Colon (tissue), 2 donors: ENCODE data around the gene TUBB4B.

Experiments
- FAIRE-seq: peaks from 2 replicates; lab custom pipeline; 2012; peaks lifted over from hg19 to GRCh38; lab: Jason Lieb, UNC
- donor health status: control.
- donor health status: control.

Gene TUBB4B

DNA sequence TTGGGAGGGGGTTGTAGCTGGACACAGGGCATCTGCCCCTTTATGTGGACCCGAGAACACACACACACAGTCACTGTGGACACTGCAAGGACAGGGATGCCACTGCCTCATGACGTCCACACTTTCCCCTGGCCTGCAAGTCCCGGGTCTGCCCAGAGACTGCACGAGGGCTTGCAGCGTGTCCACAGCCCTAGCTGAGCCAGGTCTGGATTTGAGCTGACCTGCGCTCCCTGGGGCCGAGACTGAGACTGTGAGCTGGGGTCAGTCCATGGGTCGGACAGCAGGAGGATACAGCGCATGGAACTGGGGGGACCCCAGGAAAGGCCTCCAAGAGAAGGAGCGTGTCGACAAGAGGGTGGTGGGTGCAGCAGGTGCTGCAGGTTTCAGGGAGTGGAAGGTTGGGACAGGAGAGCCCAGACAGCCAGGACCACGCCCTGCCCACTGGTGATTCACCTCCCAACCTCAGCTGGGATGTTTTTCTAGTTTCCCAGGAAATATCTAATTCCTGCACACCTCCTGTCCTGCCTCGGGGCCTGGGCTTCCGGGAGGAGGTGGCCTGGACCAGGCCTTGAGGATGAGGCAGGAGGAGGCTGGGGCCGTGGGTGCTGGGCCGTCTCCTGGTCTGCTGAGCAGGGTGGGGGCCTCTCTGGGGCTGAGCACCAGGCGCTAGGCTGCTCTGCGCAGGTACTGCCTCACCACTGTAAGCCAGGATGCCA, 14.6 kb upstream of the TUBB4B start:
- FAIRE-seq: no peak

DNA sequence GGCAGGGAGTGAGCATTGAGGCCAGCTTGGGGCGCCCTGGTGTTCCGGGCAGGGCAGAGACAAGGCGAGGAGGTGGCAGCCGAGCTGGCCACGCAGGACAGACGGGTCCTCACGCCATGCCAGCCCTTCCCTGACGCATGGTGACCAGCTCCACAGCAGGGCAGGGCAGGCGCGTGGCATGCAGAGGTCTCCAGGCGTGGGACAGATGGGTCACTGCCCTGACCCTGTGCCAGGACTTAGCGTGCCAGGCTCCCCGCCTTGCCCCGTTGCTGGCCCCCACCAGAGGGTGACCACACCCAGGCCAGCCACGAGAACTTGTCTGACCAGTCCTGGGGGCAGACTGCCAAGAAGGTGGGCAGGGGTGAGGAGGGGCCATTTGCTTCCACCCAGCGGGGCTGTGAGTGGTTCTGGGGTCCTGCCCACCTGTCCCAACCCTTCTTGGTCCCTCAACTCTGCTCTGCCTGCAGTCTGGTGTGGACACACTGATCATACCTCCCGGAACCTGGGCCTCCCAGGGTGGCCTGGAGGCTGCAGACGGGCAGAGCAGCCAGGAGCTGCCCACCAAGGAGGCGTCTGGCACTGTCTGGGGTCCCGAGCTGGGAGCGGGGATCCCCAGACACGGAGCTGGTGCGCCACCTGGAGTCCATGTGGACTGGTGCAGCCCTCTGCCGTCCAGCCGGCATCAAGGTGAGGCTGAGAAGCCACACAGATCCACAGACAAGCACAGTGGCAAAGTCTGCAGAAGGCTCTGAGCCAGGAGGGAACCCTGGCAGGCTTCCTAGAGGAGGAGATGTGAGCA, 13.8 kb upstream of the TUBB4B start, which contains the start of gene RNF224:
Gene RNF224, plus strand, starts transcription at position 449 of the 799 bp plus-strand sequence. CDS start 834 bp downstream, outside the sequence.
- FAIRE-seq: no peak

DNA sequence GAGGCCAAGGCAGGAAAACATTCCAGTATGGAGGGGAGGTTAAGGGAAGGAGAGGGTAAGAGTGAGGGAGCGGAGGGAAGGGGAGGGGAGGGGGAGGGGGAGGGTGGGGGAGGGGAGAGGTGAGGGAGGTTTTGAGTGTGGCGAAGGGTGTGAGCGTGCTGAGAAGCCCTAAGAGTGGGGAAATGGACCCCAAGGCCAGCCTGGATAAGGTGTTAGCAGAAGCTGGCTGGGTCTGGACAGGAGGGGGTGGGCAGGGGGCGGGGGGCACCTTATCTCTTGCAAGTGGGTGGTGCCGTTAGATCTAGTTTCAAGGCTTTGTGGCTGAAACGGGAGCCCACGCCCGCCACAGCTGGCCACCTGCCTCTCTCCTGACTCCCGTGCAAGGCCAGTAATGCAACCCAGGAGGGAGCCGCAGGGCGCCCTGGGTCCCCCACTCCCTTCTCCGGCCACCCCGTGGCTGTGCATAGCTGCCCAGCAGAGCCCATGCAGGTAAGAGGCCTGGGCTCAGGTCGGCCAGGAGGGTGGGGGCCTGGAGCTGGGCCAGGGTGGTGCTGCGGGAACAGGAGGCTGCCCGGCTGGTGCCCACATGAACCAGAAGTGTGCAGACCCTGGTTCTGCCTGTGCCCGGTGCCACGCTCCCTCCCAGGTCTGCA, 13.1 kb upstream of the TUBB4B start:
- FAIRE-seq: no peak

DNA sequence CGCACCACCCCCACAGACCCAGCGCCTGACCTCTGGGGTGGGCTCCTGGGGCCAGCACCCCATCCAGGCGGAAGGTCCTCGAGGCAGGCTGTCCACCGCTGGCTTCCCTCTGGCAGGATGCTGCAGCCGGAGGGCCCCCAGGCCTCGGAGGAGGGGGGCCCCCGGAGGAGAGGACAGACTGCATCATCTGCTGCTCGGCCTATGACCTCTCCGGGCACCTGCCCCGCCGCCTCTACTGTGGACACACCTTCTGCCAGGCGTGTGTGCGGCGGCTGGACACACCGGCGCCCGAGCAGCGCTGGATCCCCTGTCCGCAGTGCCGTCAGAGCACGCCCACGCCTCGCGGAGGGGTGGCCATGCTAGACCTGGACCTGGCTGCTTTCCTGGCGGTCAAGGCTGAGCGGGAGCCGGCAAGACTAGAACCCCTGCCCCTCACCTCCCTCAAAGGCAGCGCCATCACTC, 12.6 kb upstream of the TUBB4B start:
- FAIRE-seq: no peak

DNA sequence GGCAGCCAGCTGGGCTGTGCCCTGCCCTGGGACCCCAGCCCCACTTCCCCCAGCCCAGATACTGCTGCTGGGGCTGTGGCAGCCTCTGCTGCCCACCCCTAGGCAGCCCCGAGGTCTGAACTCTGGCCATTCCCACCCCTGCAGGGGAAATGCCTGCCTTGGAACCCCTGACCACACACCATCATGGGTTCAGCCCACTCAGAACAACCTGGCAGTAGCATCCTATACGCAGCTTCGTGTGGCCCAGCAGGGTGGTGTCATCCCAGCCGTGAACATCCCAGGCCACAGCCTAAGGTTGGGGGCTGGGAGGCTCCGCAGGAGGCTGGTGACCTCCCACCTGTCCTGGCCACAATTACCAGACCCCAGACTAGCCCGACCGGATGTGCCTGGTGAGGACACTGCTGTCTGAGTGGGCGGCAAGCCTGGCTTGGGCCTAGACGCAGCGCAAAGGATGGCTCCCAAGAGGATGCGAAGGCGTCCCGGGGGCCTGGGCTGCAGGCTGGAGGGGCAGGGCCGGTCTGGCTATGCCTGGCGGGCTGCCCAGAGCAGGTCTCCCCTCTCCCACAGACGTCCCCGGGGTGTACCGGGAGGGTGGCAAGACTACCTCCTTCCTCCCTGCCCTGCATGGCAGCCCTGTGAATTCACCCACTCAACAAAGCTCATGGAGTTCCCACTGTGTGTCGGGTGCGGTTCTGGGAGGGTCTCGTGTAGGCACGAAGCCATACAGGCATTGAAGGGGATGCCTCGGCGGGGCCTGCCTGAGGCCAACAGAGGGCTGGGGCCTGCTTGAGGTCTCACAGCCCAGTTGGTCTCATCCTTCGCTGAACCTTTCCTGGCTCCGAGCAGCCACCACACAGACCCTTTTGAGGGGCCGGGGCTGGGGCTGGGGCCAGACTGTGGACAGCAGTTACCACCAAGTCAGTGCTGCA, 11.9 kb upstream of the TUBB4B start:
- FAIRE-seq: no peak

DNA sequence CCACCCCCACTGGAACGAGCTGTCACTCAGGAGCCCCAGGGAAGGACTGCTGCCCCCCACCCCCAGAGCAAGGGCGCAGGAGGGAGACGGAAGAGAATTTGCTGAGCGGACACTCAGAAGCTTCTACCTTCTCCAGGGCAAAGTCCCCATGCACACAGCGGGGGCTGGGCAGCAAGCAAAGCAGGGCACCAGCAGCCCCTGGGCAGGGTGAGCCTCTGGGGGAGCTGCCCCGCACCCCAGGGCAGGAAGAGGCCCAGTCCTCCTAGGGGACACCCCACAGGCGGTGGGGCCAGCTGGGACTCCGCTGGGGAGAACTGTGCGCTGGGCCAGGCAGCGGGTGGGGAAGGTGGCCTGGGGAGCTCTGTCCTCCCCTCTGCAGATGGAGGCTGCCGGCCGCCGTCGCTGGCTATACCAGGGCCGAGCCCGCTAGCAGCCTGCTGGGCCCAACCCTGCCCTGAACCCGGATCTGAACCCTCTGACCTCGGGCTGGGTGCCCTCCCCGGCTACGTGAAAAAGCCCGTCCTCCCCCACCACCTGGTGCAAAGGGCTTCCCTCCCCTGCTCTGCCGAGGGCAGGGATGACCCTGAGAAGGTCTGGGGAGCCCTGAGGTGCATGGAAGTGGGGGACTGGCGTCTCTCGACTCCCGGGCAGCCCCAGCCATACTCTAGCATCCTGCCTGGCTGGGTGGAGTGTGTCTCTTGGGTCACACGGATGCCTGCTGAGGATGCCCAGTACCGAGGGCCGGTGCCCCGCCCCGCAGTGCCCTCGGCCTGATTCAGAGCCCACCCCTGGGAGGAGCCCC, 11.0 kb upstream of the TUBB4B start:
- FAIRE-seq: no peak

DNA sequence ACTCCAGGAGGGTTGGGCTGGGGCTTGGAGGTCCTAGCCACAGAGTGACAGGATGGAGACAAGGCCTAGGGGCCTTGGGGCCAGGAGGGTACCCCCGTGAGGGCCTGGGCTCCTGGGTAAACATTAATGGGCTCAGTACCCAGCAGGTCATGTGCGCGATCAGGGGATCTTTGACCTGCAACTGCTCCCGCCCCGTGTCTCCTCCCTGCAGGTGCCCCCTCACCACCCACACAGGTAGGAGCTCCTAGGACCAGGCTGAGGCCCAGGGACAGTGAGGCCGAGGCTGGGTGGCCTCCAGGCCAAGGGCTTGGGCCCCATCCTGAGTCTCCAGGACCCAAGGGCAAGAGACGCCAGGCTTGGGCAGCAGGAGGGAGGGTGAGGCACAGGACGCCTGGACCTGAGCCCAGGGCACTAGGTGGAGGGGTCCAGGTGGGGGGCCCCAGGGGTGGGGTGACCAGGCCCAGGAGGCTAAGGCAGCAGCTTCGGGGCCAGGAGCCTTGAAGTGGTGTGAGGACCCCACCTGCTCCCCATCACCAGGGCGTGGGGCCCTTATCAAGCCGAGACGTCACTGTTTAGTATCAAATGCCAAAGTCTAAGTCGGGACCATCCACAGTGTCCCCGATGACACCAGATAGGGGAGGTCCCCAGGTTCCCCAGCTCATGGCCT, 10.2 kb upstream of the TUBB4B start, which contains the start of gene SLC34A3:
Gene SLC34A3, plus strand, starts transcription at position 197 of the 667 bp plus-strand sequence. CDS start 802 bp downstream, outside the sequence.
- no peak for FAIRE-seq

DNA sequence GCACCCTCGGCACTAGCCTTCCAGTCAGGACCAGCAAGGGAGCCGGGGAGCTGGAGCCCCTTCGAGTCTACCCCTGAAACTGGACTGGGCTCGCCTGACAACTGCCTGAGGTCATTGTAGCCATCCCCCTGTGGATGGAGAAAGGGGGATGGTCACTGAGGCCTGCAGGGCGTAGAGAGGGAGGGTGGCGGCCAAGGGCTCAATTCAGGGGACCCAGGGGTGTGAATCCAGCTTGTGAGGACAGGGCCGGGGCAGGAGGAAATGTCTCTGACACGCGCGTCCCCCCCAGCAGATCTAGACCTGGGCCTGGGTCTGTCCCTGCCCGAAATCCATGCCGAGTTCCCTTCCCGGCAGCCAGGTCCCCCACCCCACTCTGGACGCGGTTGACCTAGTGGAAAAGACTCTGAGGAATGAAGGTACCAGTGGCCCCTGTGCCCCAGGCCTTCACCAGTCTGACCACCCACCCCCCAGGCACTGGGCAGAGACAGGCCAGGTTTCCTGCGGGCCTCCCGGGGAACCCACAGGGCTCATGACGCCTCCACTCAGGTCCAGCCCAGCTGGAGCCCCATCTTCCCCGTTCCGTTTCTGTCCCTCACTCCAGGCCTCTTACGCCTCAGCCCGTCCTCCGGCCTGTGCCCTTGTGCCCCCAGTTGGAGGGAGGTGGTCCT, 9.6 kb upstream of the TUBB4B start:
- no peak for FAIRE-seq

DNA sequence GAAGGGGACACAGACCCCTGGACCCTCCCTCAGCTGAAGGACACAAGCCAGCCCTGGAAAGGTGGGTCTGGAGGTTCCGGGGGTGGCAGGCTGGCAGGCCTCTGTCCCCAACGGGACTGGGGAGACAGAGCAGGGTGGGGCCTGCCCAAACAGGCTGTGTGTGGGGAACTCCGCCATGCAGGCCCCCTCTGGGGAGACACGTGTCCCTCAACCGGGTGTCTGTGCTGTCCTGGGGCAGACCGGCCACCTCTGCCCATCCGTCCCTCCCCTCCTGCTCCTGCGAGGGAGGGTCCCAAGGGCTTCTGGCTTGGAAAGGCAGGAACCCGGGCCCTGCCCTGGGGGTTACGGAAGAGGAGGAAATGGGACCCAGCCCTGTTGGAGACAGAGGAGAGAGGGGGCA, 9.0 kb upstream of the TUBB4B start:
- no peak for FAIRE-seq

DNA sequence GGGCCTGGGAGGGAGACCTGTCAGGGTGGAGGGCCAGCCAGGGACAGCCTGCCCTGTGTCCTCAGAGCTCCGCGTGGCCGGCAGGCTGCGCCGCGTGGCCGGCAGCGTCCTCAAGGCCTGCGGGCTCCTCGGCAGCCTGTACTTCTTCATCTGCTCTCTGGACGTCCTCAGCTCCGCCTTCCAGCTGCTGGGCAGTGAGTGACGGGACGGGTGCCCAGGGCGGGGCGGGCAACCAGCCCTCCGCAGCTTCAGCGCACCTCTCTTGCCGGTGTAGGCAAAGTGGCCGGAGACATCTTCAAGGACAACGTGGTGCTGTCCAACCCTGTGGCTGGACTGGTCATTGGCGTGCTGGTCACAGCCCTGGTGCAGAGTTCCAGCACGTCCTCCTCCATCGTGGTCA, 8.6 kb upstream of the TUBB4B start:
- FAIRE-seq: no peak

DNA sequence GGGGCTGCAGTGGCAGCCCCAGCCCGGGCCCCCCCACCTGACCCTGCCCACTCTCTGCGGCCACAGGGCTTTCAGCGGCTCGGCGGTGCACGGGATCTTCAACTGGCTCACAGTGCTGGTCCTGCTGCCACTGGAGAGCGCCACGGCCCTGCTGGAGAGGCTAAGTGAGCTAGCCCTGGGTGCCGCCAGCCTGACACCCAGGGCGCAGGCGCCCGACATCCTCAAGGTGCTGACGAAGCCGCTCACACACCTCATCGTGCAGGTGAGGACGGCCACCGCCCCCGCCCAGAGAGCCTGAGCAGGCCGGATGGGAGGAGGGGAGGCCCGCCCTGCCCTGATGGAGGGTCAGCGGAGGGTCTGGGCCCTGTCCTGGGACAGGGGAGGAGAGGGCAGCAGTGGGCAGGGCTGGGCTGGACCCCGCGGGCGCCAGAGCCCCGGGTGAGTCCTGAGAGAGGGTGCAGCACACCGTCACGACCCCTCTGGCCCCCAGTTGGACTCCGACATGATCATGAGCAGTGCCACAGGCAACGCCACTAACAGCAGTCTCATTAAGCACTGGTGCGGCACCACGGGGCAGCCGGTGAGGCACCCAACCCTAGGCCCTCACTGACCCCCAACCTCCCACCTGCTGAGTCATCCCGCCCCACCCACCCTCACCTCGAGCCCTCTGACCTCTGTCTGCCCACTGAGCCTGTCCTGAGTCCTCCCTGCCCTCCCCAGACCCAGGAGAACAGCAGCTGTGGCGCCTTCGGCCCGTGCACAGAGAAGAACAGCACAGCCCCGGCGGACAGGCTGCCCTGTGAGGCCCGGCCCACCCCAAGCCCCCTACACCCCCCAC, 7.7 kb upstream of the TUBB4B start:
- no peak for FAIRE-seq

DNA sequence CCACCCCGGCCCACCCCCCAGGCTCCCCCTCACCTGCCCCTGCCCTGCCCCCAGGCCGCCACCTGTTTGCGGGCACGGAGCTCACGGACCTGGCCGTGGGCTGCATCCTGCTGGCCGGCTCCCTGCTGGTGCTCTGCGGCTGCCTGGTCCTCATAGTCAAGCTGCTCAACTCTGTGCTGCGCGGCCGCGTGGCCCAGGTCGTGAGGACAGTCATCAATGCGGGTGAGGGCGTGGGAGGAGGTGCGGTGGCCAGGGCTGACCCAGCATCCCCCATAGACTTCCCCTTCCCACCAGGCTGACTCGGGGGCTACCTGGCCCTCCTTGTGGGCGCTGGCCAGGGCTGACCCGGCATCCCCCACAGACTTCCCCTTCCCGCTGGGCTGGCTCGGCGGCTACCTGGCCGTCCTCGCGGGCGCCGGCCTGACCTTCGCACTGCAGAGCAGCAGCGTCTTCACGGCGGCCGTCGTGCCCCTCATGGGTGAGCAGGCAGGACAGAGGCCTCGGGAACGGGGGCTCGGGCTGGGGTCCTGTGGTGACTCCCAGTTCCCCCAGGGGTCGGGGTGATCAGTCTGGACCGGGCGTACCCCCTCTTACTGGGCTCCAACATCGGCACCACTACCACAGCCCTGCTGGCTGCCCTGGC, 6.9 kb upstream of the TUBB4B start:
- no peak for FAIRE-seq

DNA sequence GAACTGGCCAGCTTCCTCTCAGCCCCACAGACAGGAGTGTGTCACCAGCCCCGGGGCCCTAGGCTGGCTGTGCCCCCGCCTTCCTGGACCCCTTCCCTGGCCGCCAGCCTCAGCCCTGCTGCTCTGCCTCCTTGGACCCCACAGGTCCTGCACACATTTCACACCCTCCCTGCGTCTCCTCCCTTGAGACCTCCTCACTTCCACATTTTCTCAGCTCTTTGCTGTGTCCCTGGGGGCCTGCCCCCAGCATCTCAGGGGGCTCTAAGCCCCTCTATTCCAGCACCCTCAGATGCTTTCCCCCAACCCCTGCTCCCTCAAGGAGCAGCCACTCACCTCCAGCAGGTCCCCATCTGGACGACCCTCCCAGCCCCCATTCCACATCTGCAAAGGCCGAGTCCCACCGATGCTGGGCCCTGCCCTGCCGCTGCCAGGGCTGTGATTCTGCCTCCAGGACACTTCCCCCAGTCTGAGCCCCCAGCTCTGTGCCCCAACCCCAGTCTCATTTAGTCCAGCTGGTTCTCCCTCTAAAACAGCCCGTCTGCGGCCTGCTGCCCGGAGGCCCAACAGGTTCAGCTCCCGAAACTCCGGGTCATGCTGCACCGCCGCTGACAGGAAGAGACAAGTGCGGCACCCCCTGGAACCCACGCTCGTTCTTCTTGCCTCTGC, 6.2 kb upstream of the TUBB4B start:
- FAIRE-seq: no peak

DNA sequence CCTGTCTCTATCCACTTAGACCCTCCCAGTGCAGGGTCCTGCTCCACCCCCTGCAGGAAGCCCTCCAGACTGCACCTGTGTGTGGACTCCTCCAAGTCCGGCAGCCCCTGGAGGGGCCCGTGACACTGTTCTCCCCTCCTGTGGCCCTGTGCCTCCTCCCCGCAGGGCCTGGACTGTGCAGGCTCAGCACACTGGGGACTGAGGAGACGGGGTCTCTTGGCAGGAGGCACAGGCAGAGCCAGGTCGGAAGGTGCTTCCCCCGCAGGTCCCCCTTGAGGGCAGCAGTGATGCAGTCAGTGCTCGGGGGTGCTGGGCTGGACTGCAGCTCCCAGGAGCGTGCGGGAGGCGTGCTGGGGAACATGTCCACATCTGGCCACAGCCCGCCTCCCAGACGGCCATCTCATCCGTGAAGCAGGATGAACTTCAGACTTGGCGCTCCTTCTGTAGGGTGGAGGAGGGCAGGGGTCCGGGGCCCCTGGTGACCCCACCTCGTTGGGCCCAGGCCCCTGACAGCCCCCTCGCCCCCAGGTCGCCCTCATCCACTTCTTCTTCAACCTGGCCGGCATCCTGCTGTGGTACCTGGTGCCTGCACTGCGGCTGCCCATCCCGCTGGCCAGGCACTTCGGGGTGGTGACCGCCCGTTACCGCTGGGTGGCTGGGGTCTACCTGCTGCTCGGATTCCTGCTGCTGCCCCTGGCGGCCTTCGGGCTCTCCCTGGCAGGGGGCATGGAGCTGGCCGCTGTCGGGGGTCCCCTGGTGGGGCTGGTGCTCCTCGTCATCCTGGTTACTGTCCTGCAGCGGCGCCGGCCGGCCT, 5.5 kb upstream of the TUBB4B start:
- no peak for FAIRE-seq

DNA sequence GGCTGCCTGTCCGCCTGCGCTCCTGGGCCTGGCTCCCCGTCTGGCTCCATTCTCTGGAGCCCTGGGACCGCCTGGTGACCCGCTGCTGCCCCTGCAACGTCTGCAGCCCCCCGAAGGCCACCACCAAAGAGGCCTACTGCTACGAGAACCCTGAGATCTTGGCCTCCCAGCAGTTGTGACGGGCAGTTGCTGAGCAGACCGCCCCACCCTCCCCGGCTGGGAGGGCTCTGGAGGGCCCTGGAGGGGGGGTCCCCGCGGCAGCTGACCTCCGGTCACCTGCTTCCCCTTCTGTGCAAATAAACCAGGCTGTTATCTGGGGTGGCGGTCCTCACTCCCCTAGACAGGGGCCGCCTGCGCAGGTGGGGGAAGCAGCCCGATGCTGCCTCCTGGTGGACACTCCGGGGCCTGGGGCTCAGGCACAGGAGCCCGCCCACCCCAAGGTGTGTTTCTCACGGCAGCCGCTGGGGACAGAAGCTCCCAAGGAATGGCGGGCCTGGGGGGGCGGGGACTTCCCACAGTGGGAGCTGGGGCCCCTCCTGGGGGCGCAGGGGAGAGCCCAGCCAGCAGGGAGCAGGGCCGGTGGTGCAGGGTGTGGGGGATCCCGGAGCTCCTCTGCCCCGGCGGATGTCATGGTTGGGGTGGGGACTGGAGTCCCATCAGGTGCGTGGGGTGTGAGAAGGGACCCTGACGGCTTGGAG, 4.7 kb upstream of the TUBB4B start:
- FAIRE-seq: no peak

DNA sequence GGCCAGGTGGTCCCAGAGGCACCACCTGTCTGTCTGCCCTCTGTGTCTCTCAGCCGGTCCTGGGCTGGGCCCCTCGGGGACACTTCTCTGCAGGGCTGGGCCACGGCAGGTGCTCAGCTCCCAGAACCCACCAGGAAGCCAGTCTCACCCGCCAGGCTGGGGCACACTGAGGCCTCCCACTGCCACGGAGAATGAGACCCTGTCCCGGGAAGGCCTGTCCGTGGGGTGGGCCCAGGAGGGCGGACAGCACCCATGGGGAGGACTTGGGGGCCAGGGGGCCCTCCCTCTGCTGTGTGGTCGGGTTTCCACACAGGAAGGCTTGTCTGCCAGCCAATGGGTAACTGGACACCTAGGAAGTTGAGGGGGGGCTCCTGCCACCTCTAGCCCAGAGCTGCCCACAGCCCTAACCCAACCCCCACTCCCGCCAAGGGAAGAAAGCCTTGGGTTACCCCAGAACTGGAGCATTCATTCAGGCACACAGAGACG, 4.1 kb upstream of the TUBB4B start:
- FAIRE-seq: no peak
